Keratinocyte (primary cell): ENCODE results near the gene RANBP17. TPM values are rescaled to one million over a fixed set of nuclear protein-coding genes. Genes with fewer than 3 reads are reported as not detected.

Experiments
- DNase-seq: peaks from one replicate; pipeline ENCODE4 v3.0.0-alpha.2; 2011; ENCODE audit warnings: low read depth, missing footprints, low spot score
- FAIRE-seq: peaks from 2 replicates; lab custom pipeline; 2011; peaks lifted over from hg19 to GRCh38; lab: Jason Lieb, UNC
- H2AFZ ChIP-seq: 2 replicates; pipeline ENCODE4 v1.6.0; 2012; ENCODE audit warnings: low read length, control low read depth, inconsistent platforms; ENCODE audit not compliant: control insufficient read depth
- H3K27ac ChIP-seq: 2 replicates; pipeline ENCODE4 v1.5.1; 2011; ENCODE audit warnings: low read length; ENCODE audit not compliant: control insufficient read depth, insufficient read depth
- H3K27me3 ChIP-seq: 3 replicates; pipeline ENCODE4 v1.6.0; 2011; ENCODE audit warnings: low read length; ENCODE audit not compliant: control insufficient read depth, insufficient read depth; ENCODE audit errors: extremely low read depth
- H3K36me3 ChIP-seq, 2 experiments: 2 replicates in 1 of 2; 3 replicates in 1 of 2; pipeline ENCODE4 v1.5.1; 2011; ENCODE audit warnings: low read length in 2 of 2, mild to moderate bottlenecking in 1 of 2; ENCODE audit not compliant: control insufficient read depth in 2 of 2, insufficient read depth in 2 of 2; ENCODE audit errors: extremely low read depth in 1 of 2
- H3K4me1 ChIP-seq: 3 replicates; pipeline ENCODE4 v1.5.1; 2011; ENCODE audit warnings: low read length; ENCODE audit not compliant: control insufficient read depth, insufficient read depth; ENCODE audit errors: extremely low read depth
- H3K4me2 ChIP-seq: 3 replicates; pipeline ENCODE4 v1.6.0; 2011; ENCODE audit warnings: low read depth, low read length; ENCODE audit not compliant: control insufficient read depth, insufficient read depth; ENCODE audit errors: extremely low read depth
- H3K4me3 ChIP-seq, 3 experiments: fragments of 200-600 bp in 1 of 3; sonication (generic) in 1 of 3; 2 replicates in 2 of 3; 3 replicates in 1 of 3; pipeline ENCODE4 v1.5.1; 2011 to 2016; ENCODE audit warnings: low read length in 3 of 3, mild to moderate bottlenecking in 3 of 3, control low read depth in 2 of 3, inconsistent platforms in 1 of 3, low read depth in 1 of 3, mixed read lengths in 1 of 3, mixed run types in 1 of 3, moderate library complexity in 1 of 3; ENCODE audit not compliant: control insufficient read depth in 2 of 3, insufficient read depth in 2 of 3; ENCODE audit errors: extremely low read depth in 1 of 3
- H3K79me2 ChIP-seq: 2 replicates; pipeline ENCODE4 v1.6.0; 2012; ENCODE audit warnings: low read length; ENCODE audit not compliant: control insufficient read depth, insufficient read depth
- H3K9ac ChIP-seq: 3 replicates; pipeline ENCODE4 v1.6.0; 2011; ENCODE audit warnings: low read length; ENCODE audit not compliant: control insufficient read depth, insufficient read depth; ENCODE audit errors: extremely low read depth
- H3K9me1 ChIP-seq: 3 replicates; pipeline ENCODE4 v1.6.0; 2011; ENCODE audit warnings: low read length; ENCODE audit not compliant: control insufficient read depth, insufficient read depth; ENCODE audit errors: extremely low read depth
- H3K9me3 ChIP-seq: 2 replicates; pipeline ENCODE4 v1.5.1; 2012; ENCODE audit warnings: low read depth, low read length; ENCODE audit not compliant: control insufficient read depth
- H4K20me1 ChIP-seq: 3 replicates; pipeline ENCODE4 v1.6.0; 2011; ENCODE audit warnings: low read length; ENCODE audit not compliant: control insufficient read depth, insufficient read depth; ENCODE audit errors: extremely low read depth
- CTCF ChIP-seq, 3 experiments: IDR thresholded peaks in 1 of 3; conservative IDR thresholded peaks in 1 of 3; optimal IDR thresholded peaks in 1 of 3; 2 replicates in 2 of 3; 3 replicates in 1 of 3; pipeline versions ENCODE3 to v1.5.1; 2011; ENCODE audit warnings: low read length in 3 of 3, mild to moderate bottlenecking in 3 of 3, moderate library complexity in 2 of 3, control low read depth in 1 of 3, inconsistent platforms in 1 of 3; ENCODE audit not compliant: insufficient read depth in 2 of 3; ENCODE audit errors: extremely low read depth in 1 of 3
- EZH2 ChIP-seq: IDR thresholded peaks from one replicate; pipeline ENCODE4 v1.6.1; 2012; ENCODE audit warnings: inconsistent platforms, mild to moderate bottlenecking, low read length, moderate library complexity
- dilution Hi-C: fragments of 300-500 bp; cut with MboI; formaldehyde crosslinking; loops from one replicate; pipeline ENCODE4 v1.7.0; 2020; ENCODE audit warnings: low sequenced_read_pairs; ENCODE audit not compliant: extremely low pct_ligation_motif_present
- polyA plus RNA-seq, 5 experiments: library from polyadenylated mRNA; depleted of rRNA in 3 of 5; stranded (reverse) in 3 of 5; stranded (forward) in 1 of 5; unstranded in 1 of 5; fragments of >200 nt; gene quantifications; 1 replicate in 1 of 5; 2 replicates in 3 of 5; 3 replicates in 1 of 5; pipeline versions ENCODE4 v1.2.1 to v1.2.3, GENCODE V29; 2011 to 2012; ENCODE audit warnings: missing spikeins in 2 of 5, low read depth in 1 of 5, low replicate concordance in 1 of 5

RANBP17 gene
- polyA plus RNA-seq, 1 donor (not counting 4 experiments of a cell fraction or from before 2014, with no cell fraction given), result 0.97 TPM

- H3K9me3 ChIP-seq, result no peaks in the 10 kb centered on the region
- no peaks in the 10 kb centered on the region for H4K20me1 ChIP-seq
- no peak for FAIRE-seq
Observed at GRCh38 chr5:171221916-171222315, 360.1 kb downstream of the RANBP17 start.

GRCh38 chr5:171223927-171224326 is 362.1 kb downstream of the RANBP17 start:
- Histone ChIP-seq H3K36me3 (no peaks in the 10 kb centered on the region), H3K9ac (no peak overlapping the region), H3K9me1 (no peaks in the 10 kb centered on the region), H3K4me1 (no peaks in the 10 kb centered on the region), H3K4me2 (no peak overlapping the region), H3K79me2 (no peaks in the 10 kb centered on the region), H2AFZ (no peak overlapping the region), H3K9me3 (no peaks in the 10 kb centered on the region), H3K27me3 (no peaks in the 10 kb centered on the region), H3K27ac (no peak overlapping the region), H3K4me3 (no peak overlapping the region), H4K20me1 (no peaks in the 10 kb centered on the region)
- dilution Hi-C loops, result no loop called here
- DNase-seq (no peak), FAIRE-seq (no peak)
- no peak for TF ChIP-seq CTCF (optimal IDR thresholded peaks at IDR 0.05 in 1 of 3, IDR thresholded peaks at IDR 0.05 in 1 of 3, conservative IDR thresholded peaks at IDR 0.05 in 1 of 3; ENCODE audit: extremely low read depth in 1 of 3, insufficient read depth in 2 of 3, low read length in 3 of 3)
- TF ChIP-seq EZH2, result no peak

More at GRCh38 chr5:171221916-171222315, 360.1 kb downstream of the RANBP17 start:
- no peak overlapping the region for H3K4me2 ChIP-seq
- H2AFZ ChIP-seq, result no peak overlapping the region
- no peak overlapping the region for H3K9ac ChIP-seq
- no peak for TF ChIP-seq EZH2
- no peak for TF ChIP-seq CTCF (optimal IDR thresholded peaks at IDR 0.05 in 1 of 3, IDR thresholded peaks at IDR 0.05 in 1 of 3, conservative IDR thresholded peaks at IDR 0.05 in 1 of 3; ENCODE audit: extremely low read depth in 1 of 3, insufficient read depth in 2 of 3, low read length in 3 of 3)
- H3K79me2 ChIP-seq, result no peaks in the 10 kb centered on the region
- H3K27me3 ChIP-seq, result no peaks in the 10 kb centered on the region
- dilution Hi-C loops, result no loop called here
- no peak overlapping the region for H3K4me3 ChIP-seq
- no peaks in the 10 kb centered on the region for H3K36me3 ChIP-seq
- no peak for DNase-seq
- no peak overlapping the region for H3K27ac ChIP-seq
- H3K9me1 ChIP-seq, result no peaks in the 10 kb centered on the region
- H3K4me1 ChIP-seq, result no peaks in the 10 kb centered on the region
